SK-N-SH (cell line): ENCODE measurements around the gene PLSCR3. TPM values are rescaled to one million over a fixed set of nuclear protein-coding genes. Genes with fewer than 3 reads are reported as not detected.

ENCODE experiments used
- CTCF ChIA-PET: fragments of 300-600, 350-600 bp; formaldehyde crosslinking; extraction: SDS; loops from one replicate; lab custom pipeline; 2021; lab: Yijun Ruan, JAX
- POLR2A ChIA-PET: fragments of 350-600 bp; sonication (Branson Sonifier 250); formaldehyde crosslinking; extraction: SDS; loops from one replicate; lab custom pipeline; 2020; ENCODE audit warnings: antibody characterized with exemption, inconsistent platforms; lab: Yijun Ruan, JAX
- DNase-seq: peaks from one replicate; pipeline ENCODE4 v3.0.0; 2012
- H2AFZ ChIP-seq: fragments of 200-600 bp; sonication (generic); 2 replicates; pipeline ENCODE4 v1.8.1; 2016; ENCODE audit warnings: antibody characterized with exemption, mild to moderate bottlenecking, low read depth
- H3F3A ChIP-seq: fragments of 200-600 bp; sonication (generic); replicated peaks from 2 replicates; pipeline ENCODE3; 2016; ENCODE audit warnings: antibody characterized with exemption, mild to moderate bottlenecking; ENCODE audit not compliant: insufficient read depth
- H3K27ac ChIP-seq, 2 experiments: fragments of 200-500 bp in 1 of 2; fragments of 200-600 bp in 1 of 2; sonication (Bioruptor generic) in 1 of 2; sonication (generic), shearing (Covaris generic) in 1 of 2; 2 replicates each; pipeline versions ENCODE4 v1.5.1 to v1.6.1; 2014 to 2016; ENCODE audit warnings: low read depth in 2 of 2, inconsistent platforms in 1 of 2, low read length in 1 of 2, mild to moderate bottlenecking in 1 of 2, mixed read lengths in 1 of 2
- H3K27me3 ChIP-seq: fragments of 200-600 bp; sonication (generic), shearing (Covaris generic); 2 replicates; pipeline ENCODE4 v1.6.1; 2016; ENCODE audit warnings: mixed run types; ENCODE audit not compliant: insufficient read depth
- H3K36me3 ChIP-seq, 2 experiments: fragments of 200-500 bp in 1 of 2; fragments of 200-600 bp in 1 of 2; sonication (Bioruptor generic) in 1 of 2; sonication (generic) in 1 of 2; replicated peaks in 1 of 2; 2 replicates each; pipeline versions ENCODE3 to v1.5.1; 2014 to 2016; ENCODE audit warnings: low read length in 1 of 2, mild to moderate bottlenecking in 1 of 2; ENCODE audit not compliant: insufficient read depth in 2 of 2, control insufficient read depth in 1 of 2
- H3K4me1 ChIP-seq, 2 experiments: fragments of 200-500 bp in 1 of 2; fragments of 200-600 bp in 1 of 2; sonication (Bioruptor generic) in 1 of 2; sonication (generic), shearing (Covaris generic) in 1 of 2; 2 replicates each; pipeline versions ENCODE4 v1.5.1 to v1.6.1; 2014 to 2016; ENCODE audit warnings: low read depth in 1 of 2, low read length in 1 of 2, mixed run types in 1 of 2; ENCODE audit not compliant: insufficient read depth in 2 of 2, control insufficient read depth in 1 of 2
- H3K4me2 ChIP-seq: fragments of 200-600 bp; sonication (generic), shearing (Covaris generic); 2 replicates; pipeline ENCODE4 v1.6.1; 2017; ENCODE audit warnings: mixed run types
- H3K4me3 ChIP-seq, 2 experiments: fragments of 200-500 bp in 1 of 2; fragments of 200-600 bp in 1 of 2; sonication (Bioruptor generic) in 1 of 2; sonication (generic), shearing (Covaris generic) in 1 of 2; 2 replicates each; pipeline versions ENCODE4 v1.5.1 to v1.8.1; 2014 to 2016; ENCODE audit warnings: low read depth in 2 of 2, inconsistent platforms in 1 of 2, low read length in 1 of 2, mild to moderate bottlenecking in 1 of 2, mixed read lengths in 1 of 2, moderate library complexity in 1 of 2
- H3K79me2 ChIP-seq: fragments of 200-600 bp; sonication (generic); 2 replicates; pipeline ENCODE4 v1.8.1; 2017; ENCODE audit warnings: mild to moderate bottlenecking; ENCODE audit not compliant: insufficient read depth
- H3K9ac ChIP-seq: fragments of 200-600 bp; sonication (generic); 2 replicates; pipeline ENCODE4 v1.6.1; 2017; ENCODE audit warnings: mixed run types
- H3K9me2 ChIP-seq: fragments of 200-600 bp; sonication (generic); 2 replicates; pipeline ENCODE4 v1.6.1; 2017; ENCODE audit warnings: mixed run types
- H3K9me3 ChIP-seq: fragments of 200-600 bp; sonication (generic); 2 replicates; pipeline ENCODE4 v1.6.1; 2017; ENCODE audit warnings: mixed run types, mild to moderate bottlenecking, moderate library complexity
- H4K20me1 ChIP-seq: fragments of 200-600 bp; sonication (generic); 2 replicates; pipeline ENCODE4 v1.6.1; 2017; ENCODE audit warnings: mild to moderate bottlenecking, mixed run types; ENCODE audit not compliant: insufficient read depth
- CTCF ChIP-seq: fragments of 200-600 bp; sonication (generic); IDR thresholded peaks from 2 replicates; pipeline ENCODE4 v1.6.1; 2017; ENCODE audit warnings: antibody characterized with exemption, mild to moderate bottlenecking, moderate library complexity
- FOXM1 ChIP-seq: IDR thresholded peaks from 2 replicates; pipeline ENCODE4 v1.4.0; 2012; ENCODE audit warnings: low read depth, mild to moderate bottlenecking
- IRF3 ChIP-seq: fragments of 150-350 bp; IDR thresholded peaks from 2 replicates; pipeline ENCODE4 v1.6.1; 2016; ENCODE audit warnings: mild to moderate bottlenecking, low read depth, low read length
- JUND ChIP-seq: IDR thresholded peaks from 2 replicates; pipeline ENCODE4 v1.4.0; 2012
- REST ChIP-seq: IDR thresholded peaks from 2 replicates; pipeline ENCODE4 v1.6.1; 2012; ENCODE audit warnings: mild to moderate bottlenecking, low read depth, low read length, moderate library complexity
- SMC3 ChIP-seq: IDR thresholded peaks from 2 replicates; pipeline ENCODE4 v1.6.1; 2012; ENCODE audit warnings: low read depth, low read length, improper control_type of control experiment
- TEAD4 ChIP-seq: IDR thresholded peaks from 2 replicates; pipeline ENCODE4 v1.4.0; 2012; ENCODE audit warnings: mild to moderate bottlenecking, borderline replicate concordance; ENCODE audit not compliant: insufficient read depth
- USF2 ChIP-seq: fragments of 150-350 bp; IDR thresholded peaks from 2 replicates; pipeline ENCODE4 v1.6.1; 2017; ENCODE audit warnings: antibody characterized with exemption, low read length, low read depth, borderline replicate concordance
- YY1 ChIP-seq: IDR thresholded peaks from 2 replicates; pipeline ENCODE4 v1.4.0; 2012; ENCODE audit warnings: low read depth, mild to moderate bottlenecking
- ZBTB33 ChIP-seq: IDR thresholded peaks from 2 replicates; pipeline ENCODE4 v1.4.0; 2012; ENCODE audit warnings: low read depth, borderline replicate concordance
- WGBS: methylation state at CpG from one replicate; pipeline ENCODE4 v1.1.6; 2017; ENCODE audit warnings: low lambda C conversion rate; 5-methylcytosine and 5-hydroxymethylcytosine counted together
- polyA plus RNA-seq, 3 experiments: library from polyadenylated mRNA; depleted of rRNA; stranded (reverse); fragments of >200 nt; gene quantifications; 2 replicates each; pipeline ENCODE4 v1.2.3, GENCODE V29; 2012

Gene PLSCR3
- polyA plus RNA-seq, 1 of the 3 experiments (the other 2 are of a cell fraction), result 95.0 TPM

- no peak for TF ChIP-seq USF2
- no peak for TF ChIP-seq FOXM1
- no peak for TF ChIP-seq SMC3
- no peak for TF ChIP-seq JUND
- TF ChIP-seq IRF3, result no peak
- no peak for TF ChIP-seq CTCF
- TF ChIP-seq YY1, result no peak
- TF ChIP-seq ZBTB33, result no peak
Measured at GRCh38 chr17:7438656-7439460, 44.5 kb upstream of the PLSCR3 start (continued).

GRCh38 chr17:7437950-7438614 is 43.8 kb upstream of the PLSCR3 start:
- H3K27me3 ChIP-seq, result no peaks in the 10 kb centered on the region
- POLR2A ChIA-PET, result interaction anchor here (1.9 kb wide), 1 partner anchor 46 kb away, joined by 11 read pairs; the partner anchor contains the start of gene POLR2A
- 93% methylated on average over 48 of the region's 48 CpGs for WGBS

More at GRCh38 chr17:7437950-7438614, 43.8 kb upstream of the PLSCR3 start:
- H3K36me3 ChIP-seq, result peaks cover 0 to 4% of the 10 kb centered on the region in 2 experiments
- H3F3A ChIP-seq, result peaks cover 14% of the 10 kb centered on the region
- no peaks in the 10 kb centered on the region for H3K9me2 ChIP-seq
- peaks cover 0 to 27% of the 10 kb centered on the region in 2 experiments; a peak in 1 of 4 replicates for H3K4me1 ChIP-seq
- H3K9me3 ChIP-seq, result no peaks in the 10 kb centered on the region
- CTCF ChIA-PET, result interaction anchor here (0.9 to 3.9 kb wide), 12 partner anchors 10 to 123 kb away, joined by 3 to 27 read pairs (median 7); partner anchors contain the start of genes NLGN2, POLR2A, SENP3 and TMEM95
- no peak for TF ChIP-seq SMC3
- TF ChIP-seq CTCF, result no peak
- no peak for TF ChIP-seq REST
- TF ChIP-seq TEAD4, result no peak
- no peak overlapping the region; a peak in 1 of 4 replicates for H3K27ac ChIP-seq
- no peak overlapping the region for H2AFZ ChIP-seq
- H4K20me1 ChIP-seq, result no peaks in the 10 kb centered on the region
- no peak overlapping the region for H3K9ac ChIP-seq
- no peak overlapping the region for H3K4me2 ChIP-seq
- H3K79me2 ChIP-seq, result peaks cover 7% of the 10 kb centered on the region; the same call in 1 of the 2 replicates
- no peak for DNase-seq
- no peak overlapping the region for H3K4me3 ChIP-seq
